Stimulated activated CD8-positive, alpha-beta memory T cell treated with anti-CD3 and anti-CD28 coated beads, Interleukin-7, amount 100 ng/mL, for 24 hours (primary cell): Measurements from ENCODE around the gene LGR6.

ENCODE experiments used
- DNase-seq: peaks from one replicate; pipeline ENCODE4 v3.0.0-alpha.2; 2020; ENCODE audit warnings: low read depth

The LGR6 gene

GRCh38 chr1:202264726-202265125, 71.1 kb downstream of the LGR6 start:
- DNase-seq = no peak

DNA sequence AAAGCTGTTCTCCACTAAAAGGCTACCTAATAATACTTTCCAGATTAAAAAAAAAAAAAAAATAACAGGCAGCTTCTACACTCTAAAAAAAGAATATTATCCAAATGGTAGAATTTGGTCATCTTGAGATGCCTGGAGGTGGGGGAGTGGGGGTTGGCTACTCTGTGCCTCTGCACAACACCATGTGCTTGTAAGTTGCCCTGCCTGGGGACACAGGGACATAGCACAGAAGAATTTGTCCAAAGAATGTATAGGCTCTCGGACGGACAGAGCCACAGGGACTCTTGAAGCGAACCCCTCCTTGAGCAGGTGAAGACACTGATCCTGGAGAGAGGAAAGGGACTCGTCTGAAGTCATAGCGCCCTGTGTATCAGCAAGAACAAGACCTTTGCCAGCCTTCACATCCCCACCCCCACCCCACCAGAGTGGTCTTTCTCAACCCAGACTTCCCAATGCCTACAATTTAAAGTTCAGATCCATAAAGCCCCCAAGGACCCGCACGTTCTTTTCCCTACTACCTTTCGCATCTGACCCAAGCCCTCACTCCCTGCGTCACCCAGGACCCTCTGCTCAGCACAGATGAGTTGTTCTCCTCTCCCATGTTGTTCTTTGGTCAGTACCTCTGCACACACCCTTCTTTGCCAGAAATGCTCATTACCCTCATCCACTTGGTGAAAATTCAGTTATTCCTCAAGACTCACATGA, 72.6 kb downstream of the LGR6 start:
- no peak for DNase-seq

GRCh38 chr1:202268032-202268431, 74.4 kb downstream of the LGR6 start:
- no peak for DNase-seq

- no peak for DNase-seq
Measured at GRCh38 chr1:202268817-202269216, 75.2 kb downstream of the LGR6 start.

GRCh38 chr1:202270871-202271326, 77.3 kb downstream of the LGR6 start:
- DNase-seq = no peak

DNA sequence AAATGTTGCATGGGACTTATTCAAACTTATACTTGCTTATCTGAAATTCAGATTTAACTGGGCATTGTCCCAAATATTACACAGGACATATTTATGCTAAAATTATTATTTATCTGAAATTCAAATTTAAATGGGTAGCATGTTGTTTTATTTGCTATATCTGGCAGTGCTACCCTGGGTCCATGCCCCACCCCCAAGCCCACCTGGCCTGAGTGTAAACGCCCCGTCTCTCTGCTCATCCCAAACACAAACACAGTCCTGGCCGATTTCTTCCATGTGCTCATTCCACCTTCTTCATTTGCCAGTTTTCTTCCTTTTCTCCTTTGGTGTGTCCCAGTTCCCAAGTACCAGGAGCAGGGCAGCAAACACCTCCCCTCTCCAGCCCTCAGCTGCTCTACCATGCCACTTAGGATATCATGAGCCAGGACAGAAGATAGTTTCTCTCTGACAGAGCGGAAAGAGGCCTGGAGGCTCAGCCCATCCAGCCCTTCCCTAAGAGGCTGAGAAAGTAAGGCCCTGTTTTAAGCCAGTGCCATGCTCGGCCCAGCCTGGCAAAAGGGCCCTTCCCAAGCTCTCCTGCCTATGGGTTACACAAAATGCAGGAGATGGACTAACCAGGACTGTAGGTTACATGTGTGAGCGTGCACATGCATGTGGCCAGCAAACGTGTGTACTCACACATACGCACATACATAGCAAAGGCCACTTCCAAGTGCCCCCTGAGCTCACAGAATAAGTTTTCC, 78.7 kb downstream of the LGR6 start:
- no peak for DNase-seq

DNA sequence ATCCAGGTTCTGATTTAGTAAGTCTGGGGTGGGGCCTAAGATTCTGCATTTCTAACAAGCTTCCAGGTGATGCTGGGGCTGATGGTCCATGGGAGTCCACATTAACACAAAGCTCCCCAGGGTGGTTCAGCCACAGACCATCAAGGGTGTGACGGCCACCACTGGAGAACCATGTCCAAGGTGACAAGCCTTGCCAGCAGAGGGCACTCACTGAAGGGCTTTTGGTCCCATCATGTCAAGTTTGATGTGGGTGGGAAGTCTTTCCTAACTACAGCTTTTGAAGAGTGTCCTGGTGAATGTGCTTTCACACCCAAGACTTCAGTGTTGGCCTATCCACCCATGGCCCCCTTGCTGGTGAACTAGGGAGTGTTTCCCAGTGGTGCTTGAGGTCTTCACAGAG, 81.0 kb downstream of the LGR6 start:
- no peak for DNase-seq

DNA sequence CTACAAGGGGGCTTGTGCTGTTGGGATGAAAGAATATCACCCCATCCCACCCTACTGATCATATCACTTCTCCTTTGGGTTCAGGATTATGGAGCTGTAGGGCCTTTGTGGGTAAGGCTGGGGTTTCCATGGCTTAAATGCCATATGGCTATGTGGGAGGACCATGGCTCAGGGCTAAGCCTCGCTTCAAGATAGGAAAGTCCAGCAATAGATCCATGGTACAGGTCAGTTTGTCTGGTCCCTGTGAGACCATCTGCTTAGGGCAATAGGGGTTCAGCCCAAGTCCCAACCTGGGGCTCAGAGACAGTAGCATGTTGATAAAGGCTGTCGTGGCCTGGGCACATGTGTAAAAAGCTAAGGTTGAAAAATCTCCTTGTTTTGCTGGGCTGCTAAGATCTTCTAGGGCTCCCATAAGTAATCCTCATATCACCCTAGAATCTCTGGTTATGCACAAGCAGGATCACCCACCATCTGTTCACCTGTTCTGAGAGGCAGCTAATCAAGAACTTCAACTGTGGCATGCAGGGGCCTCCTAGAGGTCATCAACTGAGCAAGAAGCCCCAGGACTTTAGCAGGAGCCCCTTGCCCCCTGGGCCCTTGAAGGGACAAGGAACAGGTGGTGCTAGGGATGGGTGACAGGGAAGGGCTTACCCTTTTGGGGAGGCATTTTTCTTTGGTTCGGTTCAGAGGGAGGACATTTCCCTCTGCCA, 81.6 kb downstream of the LGR6 start:
- DNase-seq = no peak

DNA sequence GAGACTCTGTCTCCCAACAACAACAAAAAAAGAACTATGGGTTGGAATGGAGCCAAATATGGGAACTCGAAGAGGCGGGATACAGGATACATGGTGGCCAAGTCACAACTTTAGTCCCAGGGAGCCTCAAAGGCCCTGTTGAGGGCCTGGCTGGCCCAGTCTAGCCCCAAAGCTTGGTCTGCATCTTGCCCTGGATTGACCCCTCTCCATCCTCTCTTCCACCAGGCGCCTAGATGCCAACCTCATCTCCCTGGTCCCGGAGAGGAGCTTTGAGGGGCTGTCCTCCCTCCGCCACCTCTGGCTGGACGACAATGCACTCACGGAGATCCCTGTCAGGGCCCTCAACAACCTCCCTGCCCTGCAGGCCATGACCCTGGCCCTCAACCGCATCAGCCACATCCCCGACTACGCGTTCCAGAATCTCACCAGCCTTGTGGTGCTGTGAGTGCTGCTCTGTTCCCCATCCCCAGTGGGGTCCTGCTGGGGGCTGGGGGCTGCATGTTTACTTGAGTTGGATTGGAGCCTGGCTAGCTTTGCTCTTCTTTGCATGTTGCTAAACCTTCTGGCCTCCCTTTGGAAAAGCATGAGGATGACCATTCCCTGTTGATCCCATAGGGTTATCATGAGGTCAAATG, 82.6 kb downstream of the LGR6 start:
- DNase-seq = no peak

GRCh38 chr1:202276920-202277319, 83.3 kb downstream of the LGR6 start:
- no peak for DNase-seq

DNA sequence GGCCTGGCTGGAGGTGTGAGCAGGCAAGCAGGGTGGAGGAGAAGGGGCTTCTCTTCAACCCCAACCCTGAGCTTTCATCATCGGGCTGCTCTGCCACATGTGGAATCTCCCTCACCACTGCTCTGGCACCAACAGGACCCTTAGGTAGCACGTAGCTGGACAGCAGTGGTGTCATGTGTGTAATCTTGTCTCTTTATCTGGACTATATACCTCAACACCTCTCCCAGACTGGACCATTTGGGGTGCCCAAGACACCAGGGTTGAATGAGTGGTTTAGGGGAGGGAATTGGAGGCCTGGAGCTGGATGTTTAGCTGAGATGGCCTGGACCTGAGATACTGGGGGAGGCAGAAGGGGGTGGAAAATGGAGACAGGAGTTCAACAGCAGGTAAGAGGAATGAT, 85.2 kb downstream of the LGR6 start:
- no peak for DNase-seq

DNA sequence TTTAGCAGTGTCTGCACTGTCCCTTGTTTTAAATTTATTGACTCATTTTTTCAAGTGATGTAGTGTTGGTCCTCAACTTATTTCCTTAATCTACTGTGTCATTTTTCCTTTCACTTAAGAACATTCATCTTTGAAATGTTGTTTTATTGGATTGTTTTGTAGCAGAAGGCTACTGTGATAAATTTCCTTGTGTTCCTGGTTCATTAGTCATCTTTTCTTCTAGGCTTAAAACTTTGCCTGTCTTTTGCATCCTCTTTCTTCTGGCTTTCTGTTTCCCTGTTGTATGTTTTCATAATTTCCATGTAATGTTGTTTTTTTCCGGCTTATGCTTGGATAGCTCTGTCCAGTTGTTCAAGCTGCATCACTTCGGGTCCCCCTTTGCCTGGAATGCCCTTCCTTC, 86.2 kb downstream of the LGR6 start:
- no peak for DNase-seq

- no peak for DNase-seq
Measured at GRCh38 chr1:202280595-202280994, 87.0 kb downstream of the LGR6 start.

DNA sequence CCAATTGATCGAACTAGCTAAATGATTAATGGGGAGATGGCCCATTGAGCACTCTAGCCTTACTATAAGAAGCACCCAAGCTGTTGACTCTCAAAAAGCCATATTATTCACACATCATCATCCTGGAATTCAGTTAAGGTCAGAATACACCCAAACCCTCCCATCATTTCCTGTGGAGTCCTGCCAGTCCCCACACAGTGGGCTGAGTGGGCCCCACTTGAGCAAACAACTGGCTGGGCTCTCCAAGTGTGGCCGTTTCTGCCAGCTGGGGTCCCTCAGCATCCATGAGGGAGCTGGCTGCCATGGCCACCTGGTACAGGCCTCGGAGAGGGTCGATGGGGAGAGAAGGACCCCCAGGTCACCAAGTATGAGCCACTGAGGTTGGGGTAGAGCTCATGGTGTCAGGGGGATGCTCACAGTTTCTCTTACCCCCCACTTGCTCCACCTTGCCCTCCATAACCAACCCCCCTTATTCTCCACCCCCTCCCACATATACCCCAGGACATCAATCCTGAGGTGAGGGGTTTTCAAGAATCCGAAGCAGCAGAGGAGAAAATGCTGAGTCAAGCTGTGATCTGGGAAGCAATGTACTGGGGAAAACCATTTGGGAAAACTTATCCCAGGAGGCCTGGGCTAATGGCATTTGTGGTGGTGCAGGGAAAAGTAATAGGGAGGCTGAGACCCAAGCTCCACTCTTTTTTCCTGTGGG, 87.9 kb downstream of the LGR6 start:
- no peak for DNase-seq

DNA sequence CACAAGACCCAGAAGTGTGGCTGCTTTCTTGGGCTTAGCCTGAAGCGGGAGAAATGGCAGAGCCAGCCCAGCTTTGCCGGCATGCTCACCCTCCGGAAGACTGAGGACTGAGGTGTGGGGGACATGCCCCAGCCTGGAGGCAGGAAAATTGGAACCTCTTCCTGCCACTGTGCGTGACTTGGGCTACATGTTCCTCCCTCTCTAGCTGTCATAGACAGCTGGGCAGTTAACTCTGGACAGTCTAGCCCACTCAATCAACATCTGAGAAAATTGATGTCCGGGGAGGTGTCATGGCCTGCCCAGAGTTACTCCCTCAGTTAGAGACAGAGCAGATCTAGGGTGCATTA, 88.4 kb downstream of the LGR6 start:
- no peak for DNase-seq

DNA sequence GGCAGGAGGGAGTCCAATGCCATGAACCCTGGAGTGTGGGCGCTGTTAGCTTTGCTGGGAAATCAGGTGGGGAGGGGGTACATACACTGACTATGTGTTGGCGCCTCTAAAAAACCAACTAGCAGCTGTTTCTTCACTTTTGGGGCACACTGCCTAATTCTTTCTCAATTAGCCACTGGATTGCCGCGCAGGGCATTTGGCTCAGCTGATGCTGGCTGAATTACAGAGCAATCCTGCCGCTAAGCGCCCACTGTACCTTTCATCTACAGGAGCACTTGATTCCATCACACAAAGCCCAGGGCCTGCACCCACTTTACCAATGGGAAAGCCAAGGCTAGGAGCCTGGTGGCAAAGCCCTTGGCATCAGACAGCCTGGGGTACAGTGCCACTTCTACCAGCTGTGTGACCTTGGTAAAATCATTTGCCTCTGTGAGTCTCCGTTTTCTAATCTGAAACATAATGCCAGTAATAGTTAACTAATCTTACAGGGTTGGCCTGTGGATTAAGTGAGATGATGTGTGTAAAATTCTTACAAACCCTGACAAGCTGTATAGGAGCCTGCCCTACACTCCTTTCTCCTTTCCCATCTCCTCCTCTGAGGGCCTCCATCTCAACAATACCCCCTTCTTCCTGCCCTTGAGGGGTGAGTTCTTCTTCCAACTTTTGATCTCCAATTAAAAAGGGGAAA, 89.1 kb downstream of the LGR6 start:
- DNase-seq = no peak

GRCh38 chr1:202283379-202283844, 89.8 kb downstream of the LGR6 start:
- no peak for DNase-seq

DNA sequence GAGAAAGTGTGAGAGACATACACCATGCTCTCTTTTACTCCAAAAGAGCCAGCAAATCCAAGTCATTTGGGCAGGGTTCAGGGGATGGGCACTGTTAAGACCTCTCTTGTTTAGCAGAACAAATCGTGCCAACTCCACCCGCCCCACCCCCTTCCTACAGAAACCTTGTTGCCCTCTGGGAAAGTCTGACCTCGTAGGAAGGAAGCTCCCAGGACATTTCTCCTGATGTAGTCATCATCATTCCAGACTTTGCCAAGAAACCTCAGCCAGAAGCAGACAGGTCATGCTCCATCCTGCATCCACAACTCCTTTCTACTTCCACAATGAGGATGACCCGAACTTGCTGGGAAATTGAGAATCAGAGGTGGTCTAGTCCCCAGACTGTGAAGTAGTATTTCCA, 90.4 kb downstream of the LGR6 start:
- no peak for DNase-seq

DNA sequence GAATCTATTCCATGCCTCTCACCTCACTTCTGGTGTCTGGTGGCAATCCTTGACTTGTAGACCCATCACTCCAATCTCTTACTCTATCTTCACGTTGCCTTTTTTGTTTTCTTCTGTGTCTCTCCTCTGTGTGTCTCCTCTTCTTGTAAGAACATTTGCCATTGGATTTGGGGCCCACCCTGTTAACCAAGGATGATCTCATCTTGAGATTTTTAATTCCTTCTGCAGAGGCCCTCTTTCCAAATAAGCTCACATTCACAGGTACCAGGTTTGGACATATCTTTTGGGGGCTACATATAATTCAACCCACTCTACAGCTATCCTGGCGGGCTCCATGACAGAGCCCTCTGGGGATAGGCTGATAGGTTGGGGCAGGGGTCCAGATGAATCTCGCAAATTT, 92.3 kb downstream of the LGR6 start:
- no peak for DNase-seq

DNA sequence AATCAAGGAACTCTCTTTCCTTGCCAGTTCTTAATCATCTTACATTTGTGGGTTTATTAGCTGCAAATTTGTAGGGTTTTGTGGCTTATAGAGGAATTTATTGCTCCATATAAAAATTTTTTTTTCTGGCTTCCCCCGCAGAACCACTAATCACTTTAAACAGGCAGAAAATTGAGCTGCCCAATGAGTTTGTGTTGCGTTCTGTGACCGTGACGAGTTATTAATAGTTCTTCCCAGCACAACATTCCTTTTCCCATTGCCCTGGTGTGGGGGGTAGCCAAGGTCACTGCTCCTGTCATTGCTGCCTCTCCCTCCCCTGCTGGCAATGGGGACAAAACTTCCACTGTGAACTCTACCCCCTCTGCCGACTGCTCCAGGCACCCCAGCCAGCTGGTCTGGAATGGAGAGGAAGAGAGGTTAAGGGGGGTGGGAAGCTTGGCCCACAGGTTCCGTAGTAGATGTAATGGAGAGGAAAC, 93.1 kb downstream of the LGR6 start:
- no peak for DNase-seq

DNA sequence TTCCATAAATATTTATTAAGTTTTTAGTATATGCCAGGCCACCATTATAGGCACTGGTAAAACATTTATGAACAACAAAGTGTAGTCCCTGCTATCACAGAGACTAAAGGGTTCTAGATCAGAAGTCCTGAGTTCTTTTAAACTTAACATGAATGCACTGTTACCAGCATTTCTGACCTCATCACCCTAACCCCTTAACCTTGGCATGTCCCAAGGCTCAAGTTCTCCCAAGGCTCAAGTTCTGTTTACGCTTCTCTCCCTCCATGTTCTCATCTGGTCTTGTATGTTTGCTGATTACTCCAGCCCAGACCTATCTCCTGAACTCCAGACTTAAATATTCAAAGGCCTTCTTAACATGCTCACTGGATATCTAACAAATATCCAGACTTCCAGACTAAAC, 93.6 kb downstream of the LGR6 start:
- DNase-seq = no peak
